ENCODE results near the gene DENND11. TPM values are rescaled to one million over a fixed set of nuclear protein-coding genes. Genes with fewer than 3 reads are reported as not detected.

Gene DENND11
- total and polyA plus RNA-seq, 2 donors (not counting 3 experiments of a cell fraction or from before 2014, with no cell fraction given): 14.7 to 25.9 TPM

- peaks cover 5 to 15% of the 10 kb centered on the region in 2 experiments for H3K27me3 ChIP-seq (ENCODE audit: control insufficient read depth in 2 of 2, insufficient read depth in 2 of 2, low read length in 2 of 2)
- POLR2A ChIA-PET: no interaction called here
- H3K79me2 ChIP-seq (ENCODE audit: control insufficient read depth, insufficient read depth, low read length): peaks cover 19% of the 10 kb centered on the region
- dilution Hi-C loops (cut with MboI; ENCODE audit: extremely low pct_ligation_motif_present, low sequenced_read_pairs) (no loop called here), intact Hi-C loops (cut with micrococcal nuclease) (loop anchor here (1.0 to 2.0 kb wide), 3 partner anchors 27 to 39 kb away; partner anchors contain the start of gene SSBP1)
- no peaks in the 10 kb centered on the region for H3K9me3 ChIP-seq (replicated peaks; ENCODE audit: control insufficient read depth, insufficient read depth, low read length)
- H3K4me3 ChIP-seq (replicated peaks in 1 of 3; ENCODE audit: insufficient read depth in 1 of 3, low read depth in 1 of 3, low read length in 3 of 3): peak overlapping the region; percentile 63 to 92 (median 84)
- peak overlapping the region; percentile 76 for H3K9ac ChIP-seq (replicated peaks; ENCODE audit: extremely low read depth, insufficient read depth, low read length)
- peak overlapping the region; percentile 48 for H3K4me2 ChIP-seq (ENCODE audit: insufficient read depth, low read length)
- peak; percentile 75 for FAIRE-seq
- H3K9me1 ChIP-seq (replicated peaks; ENCODE audit: control insufficient read depth, extremely low read depth, insufficient read depth, low read length): no peaks in the 10 kb centered on the region
- BruUV-seq (replicated peaks): no TSS peak
- H4K20me1 ChIP-seq (replicated peaks; ENCODE audit: control insufficient read depth, extremely low read depth, insufficient read depth, low read length): no peaks in the 10 kb centered on the region
- peaks cover 10% of the 10 kb centered on the region for H3K4me1 ChIP-seq (ENCODE audit: control insufficient read depth, extremely low read depth, insufficient read depth, low read length)
- DNase-seq (ENCODE audit: low read depth, low spot score): peak; percentile 43
- TF ChIP-seq POLR2A (IDR thresholded peaks at IDR 0.05; ENCODE audit: low read depth, low read length): no peak
- no peak for TF ChIP-seq JUN (IDR thresholded peaks at IDR 0.05; ENCODE audit: borderline replicate concordance, insufficient read depth, insufficient read length, low read depth)
- no peak for TF ChIP-seq MAX (IDR thresholded peaks at IDR 0.05; ENCODE audit: insufficient read depth, insufficient read length)
- TF ChIP-seq POLR2AphosphoS5 (IDR thresholded peaks at IDR 0.05; ENCODE audit: insufficient read depth, low read depth, low read length): peak; percentile 10
- peak overlapping the region; percentile 16 for H3K27ac ChIP-seq (ENCODE audit: insufficient read depth, low read depth, low read length)
- CTCF ChIA-PET: interaction anchor here (0.8 to 3.3 kb wide), 6 partner anchors 8 to 52 kb away, joined by 4 to 30 read pairs (median 7); partner anchors contain the start of gene SSBP1
- peak overlapping the region; percentile 76 for H2AFZ ChIP-seq (ENCODE audit: low read depth, low read length)
- no peaks in the 10 kb centered on the region for H3K36me3 ChIP-seq (ENCODE audit: control insufficient read depth in 2 of 2, extremely low read depth in 1 of 2, insufficient read depth in 2 of 2, low read length in 2 of 2)
Measured at GRCh38 chr7:141701489-141702046, 398 bp downstream of the DENND11 start.

GRCh38 chr7:141700848-141701371 lies 1.1 kb downstream of the DENND11 start:
- Histone ChIP-seq H2AFZ (ENCODE audit: low read depth, low read length) (no peak overlapping the region), H3K27ac (ENCODE audit: insufficient read depth, low read depth, low read length) (no peak overlapping the region), H3K79me2 (ENCODE audit: control insufficient read depth, insufficient read depth, low read length) (peaks cover 20% of the 10 kb centered on the region), H4K20me1 (replicated peaks; ENCODE audit: control insufficient read depth, extremely low read depth, insufficient read depth, low read length) (no peaks in the 10 kb centered on the region), H3K4me3 (replicated peaks in 1 of 3; ENCODE audit: insufficient read depth in 1 of 3, low read depth in 1 of 3, low read length in 3 of 3) (peak overlapping the region; percentile 50 to 84 (median 56)), H3K9me3 (replicated peaks; ENCODE audit: control insufficient read depth, insufficient read depth, low read length) (no peaks in the 10 kb centered on the region), H3K27me3 (ENCODE audit: control insufficient read depth in 2 of 2, insufficient read depth in 2 of 2, low read length in 2 of 2) (peaks cover 5 to 15% of the 10 kb centered on the region in 2 experiments), H3K4me2 (ENCODE audit: insufficient read depth, low read length) (peak overlapping the region; percentile 76), H3K36me3 (ENCODE audit: control insufficient read depth in 2 of 2, extremely low read depth in 1 of 2, insufficient read depth in 2 of 2, low read length in 2 of 2) (no peaks in the 10 kb centered on the region), H3K4me1 (ENCODE audit: control insufficient read depth, extremely low read depth, insufficient read depth, low read length) (peaks cover 10% of the 10 kb centered on the region), H3K9ac (replicated peaks; ENCODE audit: extremely low read depth, insufficient read depth, low read length) (peak overlapping the region; percentile 58), H3K9me1 (replicated peaks; ENCODE audit: control insufficient read depth, extremely low read depth, insufficient read depth, low read length) (no peaks in the 10 kb centered on the region)
- POLR2A ChIA-PET: no interaction called here
- CTCF ChIA-PET: interaction anchor here (0.7 to 3.3 kb wide), 6 partner anchors 9 to 85 kb away, joined by 3 to 30 read pairs (median 5); partner anchors contain the start of gene SSBP1
- intact Hi-C loops (cut with micrococcal nuclease) (loop anchor here (1.0 to 2.0 kb wide), 3 partner anchors 27 to 38 kb away; partner anchors contain the start of gene SSBP1), dilution Hi-C loops (cut with MboI; ENCODE audit: extremely low pct_ligation_motif_present, low sequenced_read_pairs) (no loop called here)
- DNase-seq (ENCODE audit: low read depth, low spot score): no peak
- no peak for TF ChIP-seq POLR2A (IDR thresholded peaks at IDR 0.05; ENCODE audit: low read depth, low read length)
- TF ChIP-seq MAX (IDR thresholded peaks at IDR 0.05; ENCODE audit: insufficient read depth, insufficient read length): no peak
- no peak for TF ChIP-seq MYC (IDR thresholded peaks at IDR 0.05; ENCODE audit: low read depth, low read length)
- TF ChIP-seq FOS (IDR thresholded peaks at IDR 0.05; ENCODE audit: borderline replicate concordance, insufficient read depth, low read length): no peak
- no peak for TF ChIP-seq POLR2AphosphoS5 (IDR thresholded peaks at IDR 0.05; ENCODE audit: insufficient read depth, low read depth, low read length)
- TF ChIP-seq EZH2 (IDR thresholded peaks at IDR 0.05; ENCODE audit: borderline replicate concordance, low read depth, low read length, severe bottlenecking): no peak
- no peak for TF ChIP-seq GATA2 (IDR thresholded peaks at IDR 0.05; ENCODE audit: insufficient read depth, insufficient read length, low read depth, low read length)
- no peak for TF ChIP-seq JUN (IDR thresholded peaks at IDR 0.05; ENCODE audit: borderline replicate concordance, insufficient read depth, insufficient read length, low read depth)
- TF ChIP-seq CTCF (IDR thresholded peaks at IDR 0.05; ENCODE audit: extremely low read depth in 1 of 2, insufficient read depth in 1 of 2, low read depth in 1 of 2, low read length in 2 of 2): no peak
- no TSS peak for BruUV-seq (replicated peaks)
- no peak for FAIRE-seq
